Activated CD8-positive, alpha-beta T cell treated with anti-CD3 and anti-CD28 coated beads for 36 hours (primary cell): ENCODE data around the gene STK39. TPM values are rescaled to one million over a fixed set of nuclear protein-coding genes. Genes with fewer than 3 reads are reported as not detected.
"Not testable (repeated sequence)": the region's sequence is repeated elsewhere in the genome, so short reads cannot be mapped to it uniquely, and the experiment has no call there.

Experiments used
- ATAC-seq: fragments of 200-7000 bp; cut with Tn5 transposase; one replicate; pipeline ENCODE4 v1.10.0; 2021; ENCODE audit warnings: mild to moderate bottlenecking, moderate library complexity
- CTCF ChIA-PET: fragments of 350-600 bp; sonication (Branson Sonifier 250); formaldehyde crosslinking; loops from one replicate; lab custom pipeline; 2021; ENCODE audit warnings: antibody characterized with exemption; lab: Charles Lee
- POLR2A ChIA-PET: fragments of 350-600 bp; sonication (Branson Sonifier 250); formaldehyde crosslinking; loops from one replicate; lab custom pipeline; 2021; ENCODE audit warnings: antibody characterized with exemption; lab: Charles Lee
- DNase-seq: peaks from one replicate; pipeline ENCODE4 v3.0.0-alpha.2; 2020
- H3K27ac Mint-ChIP-seq: one replicate; pipeline ENCODE4 v1.8.0; 2021; ENCODE audit warnings: mild to moderate bottlenecking, mixed read lengths
- H3K27me3 Mint-ChIP-seq: one replicate; pipeline ENCODE4 v1.8.0; 2021; ENCODE audit warnings: mixed read lengths
- H3K36me3 Mint-ChIP-seq: one replicate; pipeline ENCODE4 v1.8.0; 2021; ENCODE audit warnings: low read depth, mixed read lengths
- H3K4me1 Mint-ChIP-seq: one replicate; pipeline ENCODE4 v1.8.0; 2021; ENCODE audit warnings: low read depth, mixed read lengths
- H3K4me3 Mint-ChIP-seq: one replicate; pipeline ENCODE4 v1.8.0; 2021; ENCODE audit warnings: mild to moderate bottlenecking, moderate library complexity, mixed read lengths
- H3K9me3 Mint-ChIP-seq: one replicate; pipeline ENCODE4 v1.8.0; 2021; ENCODE audit warnings: mixed read lengths
- CTCF ChIP-seq: fragments of 200-600 bp; IDR thresholded peaks from one replicate; pipeline ENCODE4 v1.8.0; 2022; ENCODE audit warnings: antibody characterized with exemption, mild to moderate bottlenecking
- intact Hi-C: fragments of 100-400 bp; cut with micrococcal nuclease; formaldehyde crosslinking; loops from one replicate; pipeline ENCODE4 v1.10.0; 2022
- total RNA-seq, 2 experiments: library from RNA; stranded (reverse); gene quantifications; one replicate each; pipeline ENCODE4 v1.2.3, GENCODE V29; 2021

Gene STK39
- total RNA-seq, 2 experiments from 2014 or later, result 32.8 to 33.9 TPM

- Mint-ChIP-seq H3K4me1 (peaks cover 12% of the 10 kb centered on the region), H3K36me3 (peaks cover 22% of the 10 kb centered on the region), H3K4me3 (no peak overlapping the region), H3K27me3 (no peaks in the 10 kb centered on the region), H3K27ac (no peak overlapping the region), H3K9me3 (no peaks in the 10 kb centered on the region)
- TF ChIP-seq CTCF, result no peak
- CTCF ChIA-PET, result interaction anchor here (1.0 to 1.6 kb wide), 4 partner anchors 9 to 202 kb away, joined by 3 to 5 read pairs (median 4); no protein-coding TSS in a partner anchor
- POLR2A ChIA-PET, result no interaction called here
- DNase-seq, result no peak
- no peak for ATAC-seq
- intact Hi-C loops, result no loop called here
Observed at GRCh38 chr2:168135121-168135520, 112.3 kb downstream of the STK39 start.

- ChIA-PET CTCF (interaction anchor here (1.5 to 1.6 kb wide), 2 partner anchors 10 to 27 kb away, joined by 3 to 4 read pairs; no protein-coding TSS in a partner anchor), POLR2A (no interaction called here)
- Mint-ChIP-seq H3K4me1 (peaks cover 13% of the 10 kb centered on the region), H3K36me3 (peaks cover 23% of the 10 kb centered on the region), H3K27ac (no peak overlapping the region), H3K27me3 (no peaks in the 10 kb centered on the region), H3K4me3 (no peak overlapping the region), H3K9me3 (no peaks in the 10 kb centered on the region)
- DNase-seq (no peak), ATAC-seq (no peak)
- TF ChIP-seq CTCF, result no peak
- intact Hi-C loops, result no loop called here
Observed at GRCh38 chr2:168134485-168134884, 112.9 kb downstream of the STK39 start.

- H3K4me1 Mint-ChIP-seq, result peaks cover 8% of the 10 kb centered on the region
- ATAC-seq (no peak), DNase-seq (no peak)
- TF ChIP-seq CTCF, result no peak
- H3K27me3 Mint-ChIP-seq, result no peaks in the 10 kb centered on the region
- H3K27ac Mint-ChIP-seq, result no peak overlapping the region
- ChIA-PET CTCF (interaction anchor here (1.0 kb wide), 1 partner anchor 13 kb away, joined by 3 read pairs; no protein-coding TSS in a partner anchor), POLR2A (no interaction called here)
- H3K36me3 Mint-ChIP-seq, result peaks cover 22% of the 10 kb centered on the region
- no peak overlapping the region for H3K4me3 Mint-ChIP-seq
- intact Hi-C loops, result no loop called here
- H3K9me3 Mint-ChIP-seq, result no peaks in the 10 kb centered on the region
Observed at GRCh38 chr2:168132389-168132788, 115.0 kb downstream of the STK39 start.

- ChIA-PET POLR2A (no interaction called here), CTCF (interaction anchor here (1.2 to 4.3 kb wide), 2 partner anchors 11 to 12 kb away, joined by 4 to 45 read pairs; no protein-coding TSS in a partner anchor)
- Mint-ChIP-seq H3K36me3 (peaks cover 28% of the 10 kb centered on the region), H3K4me1 (peaks cover 5% of the 10 kb centered on the region), H3K4me3 (no peak overlapping the region), H3K9me3 (no peaks in the 10 kb centered on the region), H3K27me3 (no peaks in the 10 kb centered on the region), H3K27ac (no peak overlapping the region)
- ATAC-seq, result no peak
- no peak for DNase-seq
- intact Hi-C loops, result no loop called here
- no peak for TF ChIP-seq CTCF
Observed at GRCh38 chr2:168130346-168130745, 117.0 kb downstream of the STK39 start.

GRCh38 chr2:168127371-168127770 lies 120.0 kb downstream of the STK39 start:
- intact Hi-C loops, result no loop called here
- ATAC-seq (no peak), DNase-seq (no peak)
- Mint-ChIP-seq H3K9me3 (no peaks in the 10 kb centered on the region), H3K4me3 (no peak overlapping the region), H3K36me3 (peaks cover 37% of the 10 kb centered on the region), H3K4me1 (peaks cover 5% of the 10 kb centered on the region), H3K27me3 (no peaks in the 10 kb centered on the region), H3K27ac (no peak overlapping the region)
- no peak for TF ChIP-seq CTCF
- CTCF ChIA-PET, result interaction anchor here (1.0 to 4.3 kb wide), 2 partner anchors 9 to 98 kb away, joined by 3 to 45 read pairs; no protein-coding TSS in a partner anchor
- POLR2A ChIA-PET, result no interaction called here

GRCh38 chr2:168122210-168122609 lies 125.2 kb downstream of the STK39 start:
- H3K4me3 Mint-ChIP-seq, CTCF ChIA-PET: not testable (repeated sequence)

More at GRCh38 chr2:168122210-168122609, 125.2 kb downstream of the STK39 start:
- H3K27me3 Mint-ChIP-seq, H3K4me1 Mint-ChIP-seq, H3K27ac Mint-ChIP-seq, DNase-seq, intact Hi-C loops, ATAC-seq, H3K9me3 Mint-ChIP-seq, POLR2A ChIA-PET: not testable (repeated sequence)
- peaks cover 31% of the 10 kb centered on the region for H3K36me3 Mint-ChIP-seq
